HG03045 (cell line): Measurements from ENCODE around the gene EPHA4.

Experiments
- ATAC-seq: cut with Tn5 transposase; IDR thresholded peaks from one replicate; pipeline ENCODE4 v1.9.1; 2021; ENCODE audit warnings: mild to moderate bottlenecking, moderate library complexity; ENCODE audit not compliant: unreplicated experiment

Gene EPHA4

GRCh38 chr2:221447310-221447709 is 124.8 kb downstream of the EPHA4 start:
- no peak for ATAC-seq

GRCh38 chr2:221446140-221446539 is 126.0 kb downstream of the EPHA4 start:
- no peak for ATAC-seq

- no peak for ATAC-seq
Measured at GRCh38 chr2:221444106-221444505, 128.0 kb downstream of the EPHA4 start.

- ATAC-seq: no peak
Measured at GRCh38 chr2:221443645-221444044, 128.5 kb downstream of the EPHA4 start.

- ATAC-seq: no peak
Measured at GRCh38 chr2:221442128-221442527, 130.0 kb downstream of the EPHA4 start.

GRCh38 chr2:221439761-221440479 is 132.2 kb downstream of the EPHA4 start:
- no peak for ATAC-seq

GRCh38 chr2:221437056-221437455 is 135.0 kb downstream of the EPHA4 start:
- no peak for ATAC-seq

- no peak for ATAC-seq
Measured at GRCh38 chr2:221435171-221435570, 136.9 kb downstream of the EPHA4 start.

- no peak for ATAC-seq
Measured at GRCh38 chr2:221434142-221434541, 138.0 kb downstream of the EPHA4 start.

GRCh38 chr2:221431477-221431876 is 140.6 kb downstream of the EPHA4 start:
- ATAC-seq: no peak

GRCh38 chr2:221429741-221430491 is 142.2 kb downstream of the EPHA4 start:
- ATAC-seq: no peak

GRCh38 chr2:221428896-221429295 is 143.2 kb downstream of the EPHA4 start:
- ATAC-seq: no peak

GRCh38 chr2:221426929-221427328 is 145.2 kb downstream of the EPHA4 start:
- ATAC-seq: no peak

- no peak for ATAC-seq
Measured at GRCh38 chr2:221425891-221426290, 146.2 kb downstream of the EPHA4 start.

GRCh38 chr2:221425353-221425752 is 146.8 kb downstream of the EPHA4 start:
- no peak for ATAC-seq

GRCh38 chr2:221423210-221423804 is 148.8 kb downstream of the EPHA4 start:
- ATAC-seq: no peak

- ATAC-seq: no peak
Measured at GRCh38 chr2:221422516-221423209, 149.4 kb downstream of the EPHA4 start.

GRCh38 chr2:221420245-221420644 is 151.9 kb downstream of the EPHA4 start:
- no peak for ATAC-seq

GRCh38 chr2:221415789-221416188 is 156.3 kb downstream of the EPHA4 start:
- no peak for ATAC-seq

- no peak for ATAC-seq
Measured at GRCh38 chr2:221412978-221413377, 159.1 kb downstream of the EPHA4 start.

GRCh38 chr2:221410487-221410886 is 161.6 kb downstream of the EPHA4 start:
- ATAC-seq: no peak
